Upper lobe of left lung (tissue), 6 donors: Measurements from ENCODE around the gene ZNF483. TPM values are rescaled to one million over a fixed set of nuclear protein-coding genes. Genes with fewer than 3 reads are reported as not detected.

Experiments used
- ATAC-seq, 2 donors: fragments of 200-7000 bp; cut with Tn5 transposase; one replicate each; pipeline ENCODE4 v1.9.1; 2022; ENCODE audit warnings: mild to moderate bottlenecking in 2 of 2, moderate library complexity in 2 of 2; ENCODE audit not compliant: low FRiP score in 2 of 2
- DNase-seq, 2 donors: peaks; one replicate each; pipeline ENCODE4 v3.0.0-alpha.2; 2019 to 2020
- H3K27ac ChIP-seq, 4 donors: fragments of 200-600 bp; sonication (generic); one replicate each; pipeline ENCODE4 v1.5.1; 2016 to 2019
- H3K27me3 ChIP-seq, 4 donors: fragments of 200-600 bp; sonication (generic); one replicate each; pipeline ENCODE4 v1.5.1; 2017 to 2019
- H3K36me3 ChIP-seq, 4 donors: fragments of 200-600 bp; sonication (generic); one replicate each; pipeline ENCODE4 v1.5.1; 2016 to 2019
- H3K4me1 ChIP-seq, 4 donors: fragments of 200-600 bp; sonication (generic); one replicate each; pipeline ENCODE4 v1.5.1; 2018 to 2019
- H3K4me3 ChIP-seq, 4 donors: fragments of 200-600 bp; sonication (generic); one replicate each; pipeline ENCODE4 v1.5.1; 2017 to 2019; ENCODE audit warnings: mild to moderate bottlenecking in 2 of 4, moderate library complexity in 1 of 4
- H3K9me3 ChIP-seq, 4 donors: fragments of 200-600 bp; sonication (generic); one replicate each; pipeline ENCODE4 v1.5.1; 2018 to 2019
- CTCF ChIP-seq, 6 experiments: fragments of 450-650 bp in 4 of 6; fragments of 200-600 bp in 2 of 6; sonication (generic) in 2 of 6; IDR thresholded peaks; one replicate each; pipeline ENCODE4 v1.5.1; 2016 to 2019; ENCODE audit warnings: antibody characterized with exemption in 6 of 6
- EP300 ChIP-seq, 4 donors: sonication (generic); formaldehyde crosslinking; IDR thresholded peaks; one replicate each; pipeline ENCODE4 v1.5.1; 2017; ENCODE audit warnings: antibody characterized with exemption in 4 of 4, control low read depth in 2 of 4
- POLR2A ChIP-seq, 4 donors: fragments of 450-650 bp; IDR thresholded peaks; one replicate each; pipeline ENCODE4 v1.5.1; 2016 to 2017; ENCODE audit warnings: antibody characterized with exemption in 4 of 4, mild to moderate bottlenecking in 2 of 4
- POLR2AphosphoS5 ChIP-seq, 2 donors: sonication (generic); formaldehyde crosslinking; IDR thresholded peaks; one replicate each; pipeline ENCODE4 v1.5.1; 2017; ENCODE audit warnings: antibody characterized with exemption in 2 of 2
- WGBS, 2 donors: methylation state at CpG; one replicate each; pipeline ENCODE4 v1.1.5; 2017 to 2018; 5-methylcytosine and 5-hydroxymethylcytosine counted together
- total RNA-seq, 6 donors: library from RNA; depleted of rRNA in 4 of 6; stranded (reverse); fragments of >200 nt in 4 of 6; gene quantifications; one replicate each; pipeline versions ENCODE4 v1.1.0 to v1.2.1, GENCODE V29; 2016 to 2021
- donor health status: DM: no; HTN: no; CAD: no; lungs with moderate emphysema.
- donor health status: DM: no; HTN: yes; CAD: no; lungs with severe emphysema.

The ZNF483 gene
- total RNA-seq, 6 donors from 2014 or later, result 4.0 to 22.0 (median 7.4) TPM

- Histone ChIP-seq H3K27me3 (no peaks in the 10 kb centered on the region), H3K27ac (no peak overlapping the region), H3K36me3 (peaks cover 8 to 51% (median 23%) of the 10 kb centered on the region in 4 donors), H3K4me1 (no peaks in the 10 kb centered on the region), H3K9me3 (no peaks in the 10 kb centered on the region), H3K4me3 (no peak overlapping the region)
- 83 to 94% methylated on average over 5 of the region's 5 CpGs for WGBS, 2 donors
- TF ChIP-seq CTCF (IDR thresholded peaks at IDR 0.05), result no peak
- no peak for TF ChIP-seq POLR2A (IDR thresholded peaks at IDR 0.05)
- TF ChIP-seq POLR2AphosphoS5 (IDR thresholded peaks at IDR 0.05), result no peak
- no peak for TF ChIP-seq EP300 (IDR thresholded peaks at IDR 0.05)
- ATAC-seq, result no peak
- DNase-seq, result no peak
Observed at GRCh38 chr9:111586378-111586777, 61.4 kb downstream of the ZNF483 start.

GRCh38 chr9:111588846-111589245 lies 63.9 kb downstream of the ZNF483 start:
- DNase-seq (no peak), ATAC-seq (no peak)
- Histone ChIP-seq H3K27me3 (no peaks in the 10 kb centered on the region), H3K4me3 (no peak overlapping the region), H3K27ac (no peak overlapping the region), H3K36me3 (peaks cover 0 to 43% (median 14%) of the 10 kb centered on the region in 4 donors), H3K9me3 (no peaks in the 10 kb centered on the region), H3K4me1 (no peaks in the 10 kb centered on the region)
- no peak for TF ChIP-seq POLR2A (IDR thresholded peaks at IDR 0.05)
- TF ChIP-seq CTCF (IDR thresholded peaks at IDR 0.05), result no peak
- TF ChIP-seq POLR2AphosphoS5 (IDR thresholded peaks at IDR 0.05), result no peak
- no peak for TF ChIP-seq EP300 (IDR thresholded peaks at IDR 0.05)
- 79 to 86% methylated on average over 5 of the region's 5 CpGs for WGBS, 2 donors

- Histone ChIP-seq H3K4me1 (peaks cover 5 to 11% (median 6%) of the 10 kb centered on the region in 4 donors), H3K27me3 (no peaks in the 10 kb centered on the region), H3K27ac (peak overlapping the region; percentile 85 to 93 (median 88)), H3K4me3 (peak overlapping the region; percentile 33 to 83 (median 72)), H3K36me3 (peaks cover 0 to 24% (median 7%) of the 10 kb centered on the region in 4 donors), H3K9me3 (no peaks in the 10 kb centered on the region)
- WGBS, 2 donors, result 1% methylated on average over 38 to 41 of the region's 41 CpGs
- peak; percentile 46 to 52 for ATAC-seq
- TF ChIP-seq EP300 (IDR thresholded peaks at IDR 0.05), result no peak
- peak in 1 of 2 donors; percentile 37 for TF ChIP-seq POLR2AphosphoS5 (IDR thresholded peaks at IDR 0.05)
- TF ChIP-seq CTCF (IDR thresholded peaks at IDR 0.05), result peak in 5 of 6 experiments; percentile 10 to 59 (median 33)
- no peak for TF ChIP-seq POLR2A (IDR thresholded peaks at IDR 0.05)
- peak; percentile 58 to 70 for DNase-seq
Observed at GRCh38 chr9:111597852-111598732, 73.1 kb downstream of the ZNF483 start.

GRCh38 chr9:111598733-111599091 lies 73.7 kb downstream of the ZNF483 start:
- H3K27me3 ChIP-seq, result no peaks in the 10 kb centered on the region
- H3K4me3 ChIP-seq, result peak overlapping the region; percentile 54 to 83 (median 72)
- H3K27ac ChIP-seq, result peak overlapping the region; percentile 85 to 93 (median 88)
- peaks cover 0 to 24% (median 7%) of the 10 kb centered on the region in 4 donors for H3K36me3 ChIP-seq
- ATAC-seq, result peak in 1 of 2 donors; percentile 78
- no peaks in the 10 kb centered on the region for H3K9me3 ChIP-seq
- peak in 1 of 2 donors; percentile 41 for DNase-seq
- H3K4me1 ChIP-seq, result peaks cover 5 to 11% (median 6%) of the 10 kb centered on the region in 4 donors
- WGBS, 2 donors, result 0% methylated on average over 16 of the region's 16 CpGs
- TF ChIP-seq EP300 (IDR thresholded peaks at IDR 0.05), result no peak

- Histone ChIP-seq H3K27ac (peak within 1 kb of the TSS; percentile 85 to 93 (median 88)), H3K36me3 (peaks cover 0 to 18% (median 7%) of the 10 kb centered on the region in 4 donors), H3K4me3 (peak within 1 kb of the TSS; percentile 54 to 83 (median 72)), H3K27me3 (no peaks in the 10 kb centered on the region), H3K9me3 (no peaks in the 10 kb centered on the region), H3K4me1 (peaks cover 5 to 11% (median 6%) of the 10 kb centered on the region in 4 donors)
- ATAC-seq (peak; percentile 91 to 92), DNase-seq (peak; percentile 85 to 94)
- TF ChIP-seq EP300 (IDR thresholded peaks at IDR 0.05) (no peak), POLR2AphosphoS5 (IDR thresholded peaks at IDR 0.05) (peak; percentile 8 to 50), POLR2A (IDR thresholded peaks at IDR 0.05) (peak in 3 of 4 donors; percentile 24 to 64 (median 29)), CTCF (IDR thresholded peaks at IDR 0.05) (no peak)
- whole genome bisulfite sequencing, 2 donors, result 1 to 4% methylated on average over 48 to 57 of the region's 64 CpGs
Observed at GRCh38 chr9:111599092-111599954, 74.3 kb downstream of the ZNF483 start, which contains the start of gene PTGR1. TSS of gene PTGR1 (minus strand) at chr9:111599647. CDS start at chr9:111597422, 2,225 bp downstream.
